Central memory CD8-positive, alpha-beta T cell (primary cell): ENCODE results near the gene FOSB.
"Not testable (repeated sequence)": the region's sequence is repeated elsewhere in the genome, so short reads cannot be mapped to it uniquely, and the experiment has no call there.

Source experiments
- ATAC-seq: fragments of 150-1000 bp; cut with Tn5 transposase; replicated peaks from 2 replicates; pipeline ENCODE4 v1.10.0; 2022; ENCODE audit warnings: mild to moderate bottlenecking, moderate FRiP score, moderate number of reproducible peaks; ENCODE audit not compliant: poor library complexity, severe bottlenecking; ENCODE audit errors: extremely low read depth
- DNase-seq, 2 donors: peaks; one replicate each; pipeline ENCODE4 v3.0.0; 2021; ENCODE audit warnings: low spot score in 2 of 2
- H3K27ac Mint-ChIP-seq: one replicate; pipeline ENCODE4 v1.8.0; 2022; ENCODE audit warnings: low read depth, mild to moderate bottlenecking, moderate library complexity, mixed read lengths
- H3K27me3 Mint-ChIP-seq: one replicate; pipeline ENCODE4 v1.8.0; 2022; ENCODE audit warnings: mixed read lengths
- H3K36me3 Mint-ChIP-seq: one replicate; pipeline ENCODE4 v1.8.0; 2022; ENCODE audit warnings: mild to moderate bottlenecking, moderate library complexity, mixed read lengths; ENCODE audit not compliant: insufficient read depth
- H3K4me1 Mint-ChIP-seq: one replicate; pipeline ENCODE4 v1.8.0; 2022; ENCODE audit warnings: mixed read lengths
- H3K4me3 Mint-ChIP-seq: one replicate; pipeline ENCODE4 v1.8.0; 2022; ENCODE audit warnings: mild to moderate bottlenecking, moderate library complexity, mixed read lengths
- H3K9me3 Mint-ChIP-seq: one replicate; pipeline ENCODE4 v1.8.0; 2022; ENCODE audit warnings: mixed read lengths

The FOSB gene

GRCh38 chr19:45507872-45508416 is 40.1 kb downstream of the FOSB start:
- Mint-ChIP-seq H3K27me3 (no peaks in the 10 kb centered on the region), H3K36me3 (peaks cover 17% of the 10 kb centered on the region), H3K27ac (peak overlapping the region; percentile 99), H3K4me1 (peaks cover 42% of the 10 kb centered on the region), H3K4me3 (peak overlapping the region; percentile 100), H3K9me3 (no peaks in the 10 kb centered on the region)
- ATAC-seq = no peak
- no peak for DNase-seq

GRCh38 chr19:45508417-45508860 is 40.6 kb downstream of the FOSB start:
- ATAC-seq = no peak
- H3K9me3 Mint-ChIP-seq = no peaks in the 10 kb centered on the region
- peak overlapping the region; percentile 100 for H3K4me3 Mint-ChIP-seq
- no peak for DNase-seq
- H3K27me3 Mint-ChIP-seq = no peaks in the 10 kb centered on the region
- peaks cover 17% of the 10 kb centered on the region for H3K36me3 Mint-ChIP-seq
- peaks cover 46% of the 10 kb centered on the region for H3K4me1 Mint-ChIP-seq
- peak overlapping the region; percentile 99 for H3K27ac Mint-ChIP-seq

- Mint-ChIP-seq H3K4me3 (peak overlapping the region; percentile 100), H3K27me3 (no peaks in the 10 kb centered on the region), H3K36me3 (peaks cover 17% of the 10 kb centered on the region), H3K4me1 (peaks cover 52% of the 10 kb centered on the region), H3K9me3 (no peaks in the 10 kb centered on the region), H3K27ac (peak overlapping the region; percentile 99)
- ATAC-seq (no peak), DNase-seq (no peak)
These were observed 41.3 kb downstream of the FOSB start for GRCh38 chr19:45508861-45509691.

GRCh38 chr19:45509692-45510015 is 41.9 kb downstream of the FOSB start:
- Mint-ChIP-seq H3K9me3 (no peaks in the 10 kb centered on the region), H3K36me3 (peaks cover 17% of the 10 kb centered on the region), H3K27ac (peak overlapping the region; percentile 99), H3K4me1 (peaks cover 54% of the 10 kb centered on the region), H3K27me3 (no peaks in the 10 kb centered on the region), H3K4me3 (peak overlapping the region; percentile 100)
- no peak for DNase-seq
- no peak for ATAC-seq

GRCh38 chr19:45510352-45510751 is 42.6 kb downstream of the FOSB start:
- not testable (repeated sequence) for H3K27me3 Mint-ChIP-seq, H3K9me3 Mint-ChIP-seq, ATAC-seq, DNase-seq
- Mint-ChIP-seq H3K4me3 (peak overlapping the region; percentile 100), H3K4me1 (peaks cover 57% of the 10 kb centered on the region), H3K36me3 (peaks cover 18% of the 10 kb centered on the region), H3K27ac (peak overlapping the region; percentile 99)

- no peak for DNase-seq
- ATAC-seq = no peak
- Mint-ChIP-seq H3K9me3 (no peaks in the 10 kb centered on the region), H3K4me3 (peak overlapping the region; percentile 100), H3K4me1 (peaks cover 63% of the 10 kb centered on the region), H3K27me3 (no peaks in the 10 kb centered on the region), H3K36me3 (peaks cover 22% of the 10 kb centered on the region), H3K27ac (peak overlapping the region; percentile 38)
These were observed 43.3 kb downstream of the FOSB start for GRCh38 chr19:45511074-45511473.

- Mint-ChIP-seq H3K4me3 (peak overlapping the region; percentile 23), H3K27ac (peak overlapping the region; percentile 93), H3K27me3 (no peaks in the 10 kb centered on the region), H3K9me3 (no peaks in the 10 kb centered on the region), H3K36me3 (peaks cover 27% of the 10 kb centered on the region), H3K4me1 (peaks cover 76% of the 10 kb centered on the region)
- no peak for ATAC-seq
- no peak for DNase-seq
These were observed 45.2 kb downstream of the FOSB start for GRCh38 chr19:45512881-45513483.

- ATAC-seq (no peak), DNase-seq (no peak)
- Mint-ChIP-seq H3K4me3 (peak overlapping the region; percentile 65), H3K27ac (peak overlapping the region; percentile 93), H3K27me3 (no peaks in the 10 kb centered on the region), H3K4me1 (peaks cover 67% of the 10 kb centered on the region), H3K36me3 (peaks cover 38% of the 10 kb centered on the region), H3K9me3 (no peaks in the 10 kb centered on the region)
These were observed 46.7 kb downstream of the FOSB start for GRCh38 chr19:45514376-45515051.

GRCh38 chr19:45515081-45515624 is 47.4 kb downstream of the FOSB start:
- no peaks in the 10 kb centered on the region for H3K9me3 Mint-ChIP-seq
- ATAC-seq (peak; percentile 45), DNase-seq (no peak)
- peak overlapping the region; percentile 93 for H3K27ac Mint-ChIP-seq
- no peaks in the 10 kb centered on the region for H3K27me3 Mint-ChIP-seq
- H3K36me3 Mint-ChIP-seq = peaks cover 42% of the 10 kb centered on the region
- peak overlapping the region; percentile 50 for H3K4me3 Mint-ChIP-seq
- peaks cover 61% of the 10 kb centered on the region for H3K4me1 Mint-ChIP-seq

- ATAC-seq = no peak
- DNase-seq = no peak
- peak overlapping the region; percentile 50 for H3K4me3 Mint-ChIP-seq
- peaks cover 47% of the 10 kb centered on the region for H3K36me3 Mint-ChIP-seq
- peak overlapping the region; percentile 93 for H3K27ac Mint-ChIP-seq
- H3K9me3 Mint-ChIP-seq = no peaks in the 10 kb centered on the region
- H3K4me1 Mint-ChIP-seq = peaks cover 53% of the 10 kb centered on the region
- no peaks in the 10 kb centered on the region for H3K27me3 Mint-ChIP-seq
These were observed 48.1 kb downstream of the FOSB start for GRCh38 chr19:45515807-45516401.

- H3K4me3 Mint-ChIP-seq = no peak overlapping the region
These were observed 49.4 kb downstream of the FOSB start for GRCh38 chr19:45517238-45517637.

More at GRCh38 chr19:45517238-45517637, 49.4 kb downstream of the FOSB start:
- H3K27me3 Mint-ChIP-seq = no peaks in the 10 kb centered on the region
- DNase-seq (no peak), ATAC-seq (no peak)
- H3K9me3 Mint-ChIP-seq = no peaks in the 10 kb centered on the region
- peaks cover 49% of the 10 kb centered on the region for H3K36me3 Mint-ChIP-seq
- peaks cover 44% of the 10 kb centered on the region for H3K4me1 Mint-ChIP-seq
- peak overlapping the region; percentile 2 for H3K27ac Mint-ChIP-seq
